Keratinocyte (primary cell): ENCODE results near the gene AGAP1.

Experiments used
- CTCF ChIP-seq, 3 experiments: IDR thresholded peaks in 1 of 3; conservative IDR thresholded peaks in 1 of 3; optimal IDR thresholded peaks in 1 of 3; 2 replicates in 2 of 3; 3 replicates in 1 of 3; pipeline versions ENCODE3 to v1.5.1; 2011; ENCODE audit warnings: low read length in 3 of 3, mild to moderate bottlenecking in 3 of 3, moderate library complexity in 2 of 3, control low read depth in 1 of 3, inconsistent platforms in 1 of 3; ENCODE audit not compliant: insufficient read depth in 2 of 3; ENCODE audit errors: extremely low read depth in 1 of 3
- EZH2 ChIP-seq: IDR thresholded peaks from one replicate; pipeline ENCODE4 v1.6.1; 2012; ENCODE audit warnings: inconsistent platforms, mild to moderate bottlenecking, low read length, moderate library complexity

GRCh38 chr2:235651643-235652042 is 157.8 kb downstream of the AGAP1 start:
- no peak for TF ChIP-seq CTCF (optimal IDR thresholded peaks at IDR 0.05 in 1 of 3, IDR thresholded peaks at IDR 0.05 in 1 of 3, conservative IDR thresholded peaks at IDR 0.05 in 1 of 3; ENCODE audit: extremely low read depth in 1 of 3, insufficient read depth in 2 of 3, low read length in 3 of 3)
- no peak for TF ChIP-seq EZH2
